Uterus (tissue), 4 donors: ENCODE data around the gene UBE2D3. TPM values are rescaled to one million over a fixed set of nuclear protein-coding genes. Genes with fewer than 3 reads are reported as not detected.
A peak's percentile ranks its signal among the peaks of the same experiment; 100 is the strongest.

Experiments used
- DNase-seq, 2 donors: peaks; one replicate each; pipeline ENCODE4 v3.0.0-alpha.2; 2019 to 2020
- H3K27ac ChIP-seq, 2 donors: fragments of 200-600 bp; sonication (generic); 1 replicate in 1 of 2; 2 replicates in 1 of 2; pipeline ENCODE4 v1.5.1; 2016 to 2018
- H3K27me3 ChIP-seq, 2 donors: fragments of 200-600 bp; sonication (generic); one replicate each; pipeline ENCODE4 v1.5.1; 2018 to 2019; ENCODE audit warnings: control low read depth in 1 of 2
- H3K36me3 ChIP-seq, 2 donors: fragments of 200-600 bp; sonication (generic); one replicate each; pipeline ENCODE4 v1.5.1; 2019; ENCODE audit warnings: control low read depth in 1 of 2
- H3K4me1 ChIP-seq, 2 donors: fragments of 200-600 bp; sonication (generic); one replicate each; pipeline ENCODE4 v1.5.1; 2018 to 2019; ENCODE audit warnings: control low read depth in 1 of 2
- H3K4me3 ChIP-seq, 2 donors: fragments of 200-600 bp; sonication (generic); 1 replicate in 1 of 2; 2 replicates in 1 of 2; pipeline ENCODE4 v1.5.1; 2018 to 2019; ENCODE audit warnings: mild to moderate bottlenecking in 1 of 2
- H3K9me3 ChIP-seq, 2 donors: fragments of 200-600 bp; sonication (generic); one replicate each; pipeline ENCODE4 v1.5.1; 2019; ENCODE audit warnings: control low read depth in 1 of 2
- CTCF ChIP-seq, 4 experiments: fragments of 200-600 bp in 2 of 4; fragments of 450-650 bp in 2 of 4; sonication (generic) in 2 of 4; IDR thresholded peaks; one replicate each; pipeline ENCODE4 v1.5.1; 2016 to 2019; ENCODE audit warnings: antibody characterized with exemption in 4 of 4, mild to moderate bottlenecking in 2 of 4, moderate library complexity in 1 of 4
- POLR2A ChIP-seq, 2 donors: fragments of 450-650 bp; IDR thresholded peaks; one replicate each; pipeline ENCODE4 v1.6.1; 2016; ENCODE audit warnings: antibody characterized with exemption in 2 of 2, mild to moderate bottlenecking in 1 of 2, moderate library complexity in 1 of 2
- intact Hi-C: fragments of 100-400 bp; cut with DNase I; formaldehyde crosslinking; loops from one replicate; pipeline ENCODE4 v1.15.1; 2023; ENCODE audit warnings: low total_unique reads
- total RNA-seq, 4 donors: library from RNA; depleted of rRNA in 3 of 4; stranded (reverse); fragments of >200 nt in 3 of 4; gene quantifications; one replicate each; pipeline versions ENCODE4 v1.1.0 to v1.2.4, GENCODE V29; 2014 to 2023
- donor health status: DM: yes; HTN: yes; CAD: no.

UBE2D3 gene
- total RNA-seq, 4 donors from 2014 or later, result 261 to 496 (median 294) TPM

GRCh38 chr4:102772738-102773340 is 54.5 kb downstream of the UBE2D3 start:
- no peaks in the 10 kb centered on the region for H3K36me3 ChIP-seq
- no peaks in the 10 kb centered on the region for H3K27me3 ChIP-seq
- no peaks in the 10 kb centered on the region for H3K9me3 ChIP-seq
- no peaks in the 10 kb centered on the region for H3K4me1 ChIP-seq
- TF ChIP-seq CTCF (IDR thresholded peaks at IDR 0.05) (no peak), POLR2A (IDR thresholded peaks at IDR 0.05) (no peak)
- DNase-seq, result no peak
- H3K4me3 ChIP-seq, result no peak overlapping the region
- H3K27ac ChIP-seq, result no peak overlapping the region
- intact Hi-C loops, result no loop called here

GRCh38 chr4:102764901-102765300 is 62.5 kb downstream of the UBE2D3 start:
- H3K4me1 ChIP-seq, result no peaks in the 10 kb centered on the region
- no peak for DNase-seq
- TF ChIP-seq POLR2A (IDR thresholded peaks at IDR 0.05) (no peak), CTCF (IDR thresholded peaks at IDR 0.05) (no peak)
- H3K9me3 ChIP-seq, result no peaks in the 10 kb centered on the region
- no peaks in the 10 kb centered on the region for H3K27me3 ChIP-seq
- no peak overlapping the region for H3K27ac ChIP-seq
- no peak overlapping the region for H3K4me3 ChIP-seq
- intact Hi-C loops, result loop anchor here (10.0 kb wide), 1 partner anchor 60 kb away; the partner anchor contains the start of gene UBE2D3
- no peaks in the 10 kb centered on the region for H3K36me3 ChIP-seq

- Histone ChIP-seq H3K9me3 (no peaks in the 10 kb centered on the region), H3K27ac (no peak overlapping the region), H3K4me1 (no peaks in the 10 kb centered on the region), H3K27me3 (no peaks in the 10 kb centered on the region), H3K4me3 (peak overlapping the region in 1 of 2 donors; percentile 64), H3K36me3 (no peaks in the 10 kb centered on the region)
- no peak for TF ChIP-seq POLR2A (IDR thresholded peaks at IDR 0.05)
- TF ChIP-seq CTCF (IDR thresholded peaks at IDR 0.05), result no peak
- intact Hi-C loops, result loop anchor here (10.0 kb wide), 1 partner anchor 63 kb away; the partner anchor contains the start of gene UBE2D3
- DNase-seq, result no peak
Observed at GRCh38 chr4:102761906-102762305, 65.4 kb downstream of the UBE2D3 start.

GRCh38 chr4:102761296-102761701 is 66.1 kb downstream of the UBE2D3 start:
- Histone ChIP-seq H3K27ac (peak overlapping the region; percentile 69 to 71), H3K36me3 (no peaks in the 10 kb centered on the region), H3K4me3 (peak overlapping the region; percentile 64 to 66), H3K4me1 (no peaks in the 10 kb centered on the region), H3K27me3 (no peaks in the 10 kb centered on the region), H3K9me3 (no peaks in the 10 kb centered on the region)
- intact Hi-C loops, result loop anchor here (10.0 kb wide), 1 partner anchor 64 kb away; the partner anchor contains the start of gene UBE2D3
- DNase-seq, result no peak
- TF ChIP-seq CTCF (IDR thresholded peaks at IDR 0.05) (no peak), POLR2A (IDR thresholded peaks at IDR 0.05) (no peak)

- DNase-seq, result peak; percentile 73 to 77
- no peaks in the 10 kb centered on the region for H3K4me1 ChIP-seq
- H3K27ac ChIP-seq, result peak within 1 kb of the TSS; percentile 69 to 71
- H3K9me3 ChIP-seq, result no peaks in the 10 kb centered on the region
- TF ChIP-seq POLR2A (IDR thresholded peaks at IDR 0.05), result peak; percentile 55 to 62
- TF ChIP-seq CTCF (IDR thresholded peaks at IDR 0.05), result peak in 1 of 4 experiments; percentile 15
- no peaks in the 10 kb centered on the region for H3K27me3 ChIP-seq
- intact Hi-C loops, result loop anchor here (10.0 kb wide), 1 partner anchor 64 kb away; the partner anchor contains the start of gene UBE2D3
- no peaks in the 10 kb centered on the region for H3K36me3 ChIP-seq
- peak within 1 kb of the TSS; percentile 64 to 66 for H3K4me3 ChIP-seq
Observed at GRCh38 chr4:102760645-102761295, 66.6 kb downstream of the UBE2D3 start, which contains the start of gene MANBA. TSS of gene MANBA (minus strand) at chr4:102760968. CDS start at chr4:102760894, 74 bp downstream.
